Inflammatory macrophage (primary cell): ENCODE measurements around the gene GFY.

Source experiments
- DNase-seq, 2 donors: peaks; one replicate each; pipeline ENCODE4 v3.0.0-alpha.2; 2020 to 2022

The GFY gene

GRCh38 chr19:49408816-49409440, 16.3 kb upstream of the GFY start:
- peak; percentile 14 to 45 for DNase-seq

- peak; percentile 74 to 84 for DNase-seq
These were observed 15.7 kb upstream of the GFY start for GRCh38 chr19:49409441-49410029.

GRCh38 chr19:49411681-49412326, 13.4 kb upstream of the GFY start:
- no peak for DNase-seq

DNA sequence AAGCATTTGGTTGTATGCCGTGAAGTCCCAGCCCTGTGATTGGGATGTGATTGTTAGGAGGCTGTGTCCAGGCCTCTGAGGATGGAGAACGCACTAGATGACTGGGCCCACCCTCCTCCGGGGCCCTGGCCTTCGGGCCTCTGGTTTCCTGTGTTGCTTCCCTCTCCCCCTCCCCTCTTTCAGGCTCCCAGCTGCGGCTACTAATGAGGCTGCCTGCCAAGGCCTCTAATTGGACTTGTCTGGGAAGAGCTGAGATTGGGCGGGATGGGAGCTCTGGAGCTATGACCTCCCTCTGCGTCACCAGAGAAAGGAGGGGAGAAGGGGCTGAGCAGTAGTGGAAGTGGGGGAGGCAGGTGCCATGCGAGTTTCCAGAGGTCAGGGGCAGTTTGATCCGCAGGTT, 11.8 kb upstream of the GFY start:
- DNase-seq = no peak

GRCh38 chr19:49414256-49414655, 10.9 kb upstream of the GFY start:
- DNase-seq = no peak

- DNase-seq = peak in 1 of 2 donors; percentile 59
These were observed 9.9 kb upstream of the GFY start for GRCh38 chr19:49415102-49415809.

GRCh38 chr19:49415810-49416200, 9.4 kb upstream of the GFY start:
- no peak for DNase-seq

GRCh38 chr19:49417088-49417487, 8.1 kb upstream of the GFY start:
- DNase-seq = no peak

GRCh38 chr19:49418511-49418910, 6.7 kb upstream of the GFY start:
- DNase-seq = no peak

DNA sequence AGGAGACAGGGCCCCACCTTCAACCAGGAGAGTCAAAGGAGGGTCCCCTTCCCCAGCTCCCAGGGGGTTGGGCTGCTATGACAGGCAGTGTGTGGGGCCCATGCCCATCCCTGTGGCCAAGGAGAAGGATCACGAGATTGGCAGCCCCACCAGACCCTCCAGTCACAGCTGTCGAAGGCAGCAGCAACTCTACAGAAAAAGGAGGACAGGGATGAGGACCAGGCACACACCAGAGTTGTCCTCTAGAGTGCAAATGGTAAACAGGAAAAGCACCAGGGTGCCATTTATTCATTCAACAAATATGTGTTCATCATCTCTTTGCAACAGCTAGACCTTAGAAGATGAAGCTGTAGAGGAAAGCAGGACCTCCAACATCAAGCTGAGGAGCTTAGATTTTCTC, 6.0 kb upstream of the GFY start:
- DNase-seq = no peak

- no peak for DNase-seq
These were observed 5.0 kb upstream of the GFY start for GRCh38 chr19:49420227-49420626.

DNA sequence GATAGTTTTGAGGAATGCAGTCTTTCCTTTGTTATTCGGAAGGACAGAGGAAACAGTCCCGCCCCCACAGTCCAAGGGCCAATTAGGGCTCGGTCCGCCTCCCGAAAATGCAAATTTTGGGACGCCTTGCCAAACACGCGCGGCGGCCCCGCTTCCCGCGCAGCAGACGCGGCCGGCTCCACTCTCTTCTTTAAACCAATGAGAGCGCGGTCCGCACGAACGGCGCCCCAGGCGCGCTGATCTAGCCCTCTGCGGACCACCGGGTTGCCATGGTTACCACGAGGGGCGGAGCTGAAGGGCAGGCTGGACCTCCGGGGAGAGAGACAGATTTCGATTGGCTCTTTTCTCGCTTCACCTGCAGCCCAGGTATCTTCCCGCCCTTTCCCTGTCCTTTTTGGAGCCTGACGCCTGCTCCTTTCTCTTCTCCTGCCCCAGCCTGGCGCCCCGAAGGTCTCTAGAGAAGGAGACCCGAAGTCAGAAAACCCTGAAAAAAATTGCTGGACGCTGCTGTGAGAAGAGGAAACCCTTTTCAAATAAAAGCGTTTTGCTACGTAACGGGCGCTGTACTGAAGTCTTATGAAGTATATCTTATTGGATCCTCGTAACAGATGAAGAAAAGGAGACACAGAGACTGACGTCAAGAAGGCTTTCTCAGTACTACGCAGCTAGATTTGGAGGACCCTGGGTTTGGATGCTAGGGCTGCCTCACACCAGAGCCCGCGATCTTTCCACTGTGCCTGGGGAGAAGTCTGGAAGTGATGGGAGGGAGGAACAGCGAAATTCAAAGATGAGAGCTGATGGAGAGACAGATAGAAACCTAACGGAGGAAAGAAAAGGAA, 3.9 kb upstream of the GFY start:
- peak; percentile 59 to 74 for DNase-seq

DNA sequence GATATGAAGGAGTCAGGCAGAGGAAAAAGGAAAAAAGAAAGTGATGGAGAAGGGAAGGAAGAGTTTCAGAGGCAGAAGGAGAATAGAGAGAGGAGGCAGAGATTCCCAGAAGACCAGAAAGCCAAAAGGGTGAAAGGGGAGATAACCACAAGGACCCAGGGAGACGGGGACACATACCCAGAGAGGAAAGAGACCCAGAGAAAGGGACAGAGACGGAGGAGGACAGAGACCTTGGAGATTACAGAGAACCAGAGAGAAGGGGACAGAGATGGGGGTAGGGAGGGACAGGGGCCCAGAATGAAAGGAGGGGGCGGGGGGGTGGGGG, 3.3 kb upstream of the GFY start:
- no peak for DNase-seq

GRCh38 chr19:49422407-49423070, 2.6 kb upstream of the GFY start:
- DNase-seq = peak; percentile 34 to 62

- no peak for DNase-seq
These were observed 1.9 kb upstream of the GFY start, which contains the start of gene PTH2 for GRCh38 chr19:49423071-49423984. TSS of gene PTH2 (minus strand) at chr19:49423441. CDS start at chr19:49423339, 102 bp downstream.

GRCh38 chr19:49423985-49424303, 1.2 kb upstream of the GFY start:
- no peak for DNase-seq

DNA sequence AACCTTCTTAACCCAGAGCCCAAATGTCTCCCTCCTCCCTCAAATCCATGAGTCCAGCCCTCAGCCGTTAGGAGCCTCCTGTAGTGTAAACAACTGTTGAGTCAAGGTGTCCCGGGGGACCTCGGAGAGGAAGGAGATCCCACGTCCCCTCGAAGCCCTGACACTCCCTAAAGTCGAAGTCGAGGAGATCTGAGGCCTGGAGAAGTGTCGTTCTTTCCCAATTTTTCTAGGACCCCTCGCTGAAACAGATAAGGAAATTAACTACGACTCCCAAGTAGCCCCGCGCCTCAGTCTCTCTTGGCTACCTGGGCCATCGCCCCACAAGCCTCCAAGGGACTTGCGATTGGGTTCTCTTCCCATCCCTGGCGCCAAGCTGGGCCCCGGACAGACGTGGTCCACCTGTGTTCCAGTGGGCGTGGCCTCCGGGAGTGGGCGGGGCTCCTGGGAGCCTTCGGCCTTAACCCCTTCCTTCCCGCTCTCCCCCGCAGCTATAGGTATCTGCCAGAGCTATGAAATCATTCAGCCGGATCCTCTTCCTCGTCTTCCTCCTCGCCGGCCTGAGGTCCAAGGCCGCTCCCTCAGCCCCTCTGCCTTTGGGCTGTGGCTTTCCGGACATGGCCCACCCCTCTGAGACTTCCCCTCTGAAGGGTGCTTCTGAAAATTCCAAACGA, 869 bp downstream of the GFY start:
- no peak for DNase-seq

DNA sequence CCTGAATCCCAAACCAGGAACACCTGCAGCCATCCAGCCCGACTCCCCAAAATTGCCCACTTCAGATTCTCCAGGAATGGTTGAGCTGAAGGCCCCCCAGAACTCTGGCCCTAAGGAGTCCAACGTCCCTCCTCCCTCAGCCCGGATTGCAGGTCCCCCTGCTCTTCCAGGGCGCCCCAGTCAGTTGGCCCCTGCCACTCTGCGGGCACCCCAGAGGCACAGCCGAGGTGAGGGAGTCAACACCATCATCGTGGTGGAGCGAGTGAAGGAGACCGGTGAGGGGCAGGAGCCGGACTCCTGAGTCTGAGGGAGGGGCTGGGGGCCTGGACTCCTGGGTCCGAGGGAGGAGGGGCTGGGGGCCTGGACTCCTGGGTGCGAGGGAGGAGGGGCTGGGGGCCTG, 2.2 kb downstream of the GFY start:
- DNase-seq = no peak

DNA sequence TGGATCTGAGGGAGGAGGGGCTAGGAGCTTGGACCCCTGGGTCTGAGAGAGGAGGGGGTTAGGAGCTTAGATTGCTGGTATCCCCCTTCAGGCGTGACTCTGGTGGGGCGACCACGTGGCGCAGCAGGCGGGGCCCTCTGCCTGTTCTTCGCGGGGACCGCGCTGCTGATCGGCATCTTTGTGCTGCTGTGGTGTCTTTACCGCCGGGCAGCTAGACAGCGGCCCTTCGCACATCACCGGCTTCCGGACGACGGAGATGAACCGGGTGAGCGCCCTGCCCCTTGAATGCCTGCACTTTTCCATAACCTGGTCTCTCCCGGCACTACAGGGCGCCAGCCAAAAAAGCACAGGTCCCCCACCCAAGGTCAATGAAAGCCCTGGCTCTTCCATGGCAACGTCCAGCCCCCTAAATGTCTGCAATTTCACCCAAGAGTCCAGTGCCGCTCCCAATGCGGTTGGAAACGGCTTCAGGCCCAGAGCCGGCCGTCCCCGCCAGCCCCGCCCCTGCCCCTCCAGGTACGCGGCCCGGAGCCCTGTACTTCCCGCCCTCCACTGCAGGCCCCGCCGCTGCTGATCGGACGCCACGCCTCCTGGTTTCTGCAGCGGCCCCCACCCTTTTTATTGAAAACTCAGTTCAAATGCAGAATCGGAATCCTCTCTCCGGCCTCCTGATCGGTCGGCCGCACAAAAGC, 2.8 kb downstream of the GFY start:
- DNase-seq = no peak
